MG63 (cell line): ENCODE measurements around the gene CRCP. TPM values are rescaled to one million over a fixed set of nuclear protein-coding genes. Genes with fewer than 3 reads are reported as not detected.

Source experiments
- DNase-seq: peaks from one replicate; pipeline ENCODE4 v3.0.0-alpha.2; 2020
- H3K27me3 ChIP-seq: fragments of 250-450 bp; sonication (Bioruptor Pico); 2 replicates; pipeline ENCODE4 v1.5.1; 2020; ENCODE audit warnings: mild to moderate bottlenecking, moderate library complexity
- H3K36me3 ChIP-seq: fragments of 250-450 bp; sonication (Bioruptor Pico); 2 replicates; pipeline ENCODE4 v1.5.1; 2020; ENCODE audit warnings: mild to moderate bottlenecking, moderate library complexity
- H3K4me3 ChIP-seq: fragments of 250-450 bp; sonication (Bioruptor Pico); 2 replicates; pipeline ENCODE4 v1.5.1; 2020; ENCODE audit warnings: mild to moderate bottlenecking, moderate library complexity
- H3K9me3 ChIP-seq: fragments of 250-450 bp; sonication (Bioruptor Pico); 2 replicates; pipeline ENCODE4 v1.5.1; 2020; ENCODE audit warnings: mild to moderate bottlenecking, moderate library complexity
- total RNA-seq: library from RNA; depleted of rRNA; stranded (reverse); fragments of >200 nt; shearing (Covaris generic); gene quantifications from 2 replicates; pipeline ENCODE4 v1.2.3, GENCODE V29; 2014; ENCODE audit warnings: low replicate concordance; rRNA removed

The CRCP gene
- total RNA-seq, 1 experiment from 2014 or later = 66.9 TPM

- no peaks in the 10 kb centered on the region for H3K36me3 ChIP-seq
Observed at GRCh38 chr7:66193146-66193725, 78.6 kb downstream of the CRCP start.

GRCh38 chr7:66198469-66198868, 83.8 kb downstream of the CRCP start:
- Histone ChIP-seq H3K27me3 (no peaks in the 10 kb centered on the region), H3K36me3 (no peaks in the 10 kb centered on the region), H3K4me3 (no peak overlapping the region), H3K9me3 (no peaks in the 10 kb centered on the region)
- DNase-seq = no peak

More at GRCh38 chr7:66193146-66193725, 78.6 kb downstream of the CRCP start:
- DNase-seq = no peak
- H3K9me3 ChIP-seq = no peaks in the 10 kb centered on the region
- no peak overlapping the region for H3K4me3 ChIP-seq
- no peaks in the 10 kb centered on the region for H3K27me3 ChIP-seq

GRCh38 chr7:66198956-66199355, 84.3 kb downstream of the CRCP start:
- Histone ChIP-seq H3K9me3 (no peaks in the 10 kb centered on the region), H3K36me3 (no peaks in the 10 kb centered on the region), H3K27me3 (no peaks in the 10 kb centered on the region), H3K4me3 (no peak overlapping the region)
- DNase-seq = no peak

GRCh38 chr7:66202441-66202840, 87.8 kb downstream of the CRCP start:
- Histone ChIP-seq H3K4me3 (no peak overlapping the region), H3K9me3 (no peaks in the 10 kb centered on the region), H3K36me3 (no peaks in the 10 kb centered on the region), H3K27me3 (no peaks in the 10 kb centered on the region)
- no peak for DNase-seq

Other genes with a start within 250 kb of the CRCP start
- gene VKORC1L1, start 241.8 kb upstream of the CRCP start, total RNA-seq = 1.7 and 3.0 TPM in 2 replicates
- 27.0 and 29.2 TPM in 2 replicates for gene GUSB, start 132.6 kb upstream of the CRCP start, total RNA-seq
- gene ASL, start 39.0 kb upstream of the CRCP start, total RNA-seq = 18.4 and 31.4 TPM in 2 replicates
- 26.0 and 30.1 TPM in 2 replicates for gene TPST1, start 90.5 kb downstream of the CRCP start, total RNA-seq